BLaER1 (cell line): Measurements from ENCODE around the gene NAT10.

Source experiments
- H3K27ac ChIP-seq: shearing (Covaris generic); formaldehyde crosslinking; 2 replicates; pipeline ENCODE4 v1.8.1; 2022
- H3K27me3 ChIP-seq: shearing (Covaris generic); formaldehyde crosslinking; 2 replicates; pipeline ENCODE4 v1.8.1; 2022
- H3K36me3 ChIP-seq: shearing (Covaris generic); formaldehyde crosslinking; 2 replicates; pipeline ENCODE4 v1.8.1; 2022
- H3K4me1 ChIP-seq: shearing (Covaris generic); formaldehyde crosslinking; 2 replicates; pipeline ENCODE4 v1.8.1; 2022
- H3K4me2 ChIP-seq: shearing (Covaris generic); formaldehyde crosslinking; 2 replicates; pipeline ENCODE4 v1.8.1; 2022
- H3K4me3 ChIP-seq: shearing (Covaris generic); formaldehyde crosslinking; 2 replicates; pipeline ENCODE4 v1.8.1; 2022
- H3K9ac ChIP-seq: shearing (Covaris generic); formaldehyde crosslinking; 2 replicates; pipeline ENCODE4 v1.8.1; 2022
- H3K9me3 ChIP-seq: shearing (Covaris generic); formaldehyde crosslinking; 2 replicates; pipeline ENCODE4 v1.8.1; 2022
- H4K20me1 ChIP-seq: shearing (Covaris generic); formaldehyde crosslinking; 2 replicates; pipeline ENCODE4 v1.8.1; 2022
- Cebpa-rat ChIP-seq: shearing (Covaris generic); IDR thresholded peaks from 2 replicates; pipeline ENCODE4 v1.8.1; 2022

The NAT10 gene

GRCh38 chr11:34194576-34195335 is 89.3 kb downstream of the NAT10 start:
- H3K27me3 ChIP-seq: no peaks in the 10 kb centered on the region
- H3K4me1 ChIP-seq: peaks cover 6% of the 10 kb centered on the region; the same call in 1 of the 2 replicates
- H3K4me3 ChIP-seq: no peak overlapping the region
- H3K9ac ChIP-seq: no peak overlapping the region
- H4K20me1 ChIP-seq: no peaks in the 10 kb centered on the region
- H3K36me3 ChIP-seq: no peaks in the 10 kb centered on the region
- no peaks in the 10 kb centered on the region for H3K9me3 ChIP-seq
- no peak overlapping the region for H3K4me2 ChIP-seq
- H3K27ac ChIP-seq: no peak overlapping the region
- no peak for TF ChIP-seq Cebpa-rat
